ENCODE data around the gene TNPO3. TPM values are rescaled to one million over a fixed set of nuclear protein-coding genes. Genes with fewer than 3 reads are reported as not detected.

Gene TNPO3
- total RNA-seq, 4 donors from 2014 or later: 34.6 to 48.5 (median 45.2) TPM

GRCh38 chr7:128988372-128988771, 66.5 kb downstream of the TNPO3 start:
- H3K4me3 ChIP-seq: no peak overlapping the region
- no peak overlapping the region for H3K27ac ChIP-seq
- no peaks in the 10 kb centered on the region for H3K27me3 ChIP-seq
- no peaks in the 10 kb centered on the region for H3K9me3 ChIP-seq
- TF ChIP-seq POLR2A (IDR thresholded peaks at IDR 0.05) (no peak), POLR2AphosphoS5 (IDR thresholded peaks at IDR 0.05) (no peak), CTCF (IDR thresholded peaks at IDR 0.05) (no peak), EP300 (IDR thresholded peaks at IDR 0.05) (no peak)
- no peaks in the 10 kb centered on the region for H3K4me1 ChIP-seq
- peaks cover 0 to 88% of the 10 kb centered on the region in 2 donors for H3K36me3 ChIP-seq
- ATAC-seq: no peak

- Histone ChIP-seq H3K36me3 (peaks cover under 1 to 99% of the 10 kb centered on the region in 2 donors), H3K9me3 (no peaks in the 10 kb centered on the region), H3K27ac (no peak overlapping the region), H3K27me3 (no peaks in the 10 kb centered on the region), H3K4me3 (no peak overlapping the region), H3K4me1 (no peaks in the 10 kb centered on the region)
- no peak for TF ChIP-seq POLR2A (IDR thresholded peaks at IDR 0.05)
- no peak for TF ChIP-seq CTCF (IDR thresholded peaks at IDR 0.05)
- TF ChIP-seq EP300 (IDR thresholded peaks at IDR 0.05): no peak
- no peak for TF ChIP-seq POLR2AphosphoS5 (IDR thresholded peaks at IDR 0.05)
- WGBS, 2 donors (ENCODE audit: low coverage in 1 of 2): 80% methylated on average over 3 of the region's 3 CpGs; no CpG with 5 or more reads in 1 of the 2 donors
- no peak for ATAC-seq
Observed at GRCh38 chr7:128986609-128987008, 68.3 kb downstream of the TNPO3 start.

GRCh38 chr7:128985660-128986059, 69.3 kb downstream of the TNPO3 start:
- Histone ChIP-seq H3K36me3 (peaks cover 3 to 100% of the 10 kb centered on the region in 2 donors), H3K9me3 (no peaks in the 10 kb centered on the region), H3K27ac (no peak overlapping the region), H3K4me3 (no peak overlapping the region), H3K27me3 (no peaks in the 10 kb centered on the region), H3K4me1 (no peaks in the 10 kb centered on the region)
- ATAC-seq: no peak
- TF ChIP-seq CTCF (IDR thresholded peaks at IDR 0.05) (no peak), POLR2AphosphoS5 (IDR thresholded peaks at IDR 0.05) (no peak), EP300 (IDR thresholded peaks at IDR 0.05) (no peak), POLR2A (IDR thresholded peaks at IDR 0.05) (no peak)

- 93 to 95% methylated on average over 2 of the region's 2 CpGs for WGBS, 2 donors (ENCODE audit: low coverage in 1 of 2)
- H3K36me3 ChIP-seq: peaks cover 3 to 100% of the 10 kb centered on the region in 2 donors
Observed at GRCh38 chr7:128982105-128982504, 72.8 kb downstream of the TNPO3 start.

More at GRCh38 chr7:128982105-128982504, 72.8 kb downstream of the TNPO3 start:
- no peak overlapping the region for H3K4me3 ChIP-seq
- no peak overlapping the region for H3K27ac ChIP-seq
- TF ChIP-seq POLR2A (IDR thresholded peaks at IDR 0.05): no peak
- no peak for TF ChIP-seq EP300 (IDR thresholded peaks at IDR 0.05)
- TF ChIP-seq CTCF (IDR thresholded peaks at IDR 0.05): no peak
- TF ChIP-seq POLR2AphosphoS5 (IDR thresholded peaks at IDR 0.05): no peak
- H3K4me1 ChIP-seq: no peaks in the 10 kb centered on the region
- no peaks in the 10 kb centered on the region for H3K9me3 ChIP-seq
- no peak for ATAC-seq
- no peaks in the 10 kb centered on the region for H3K27me3 ChIP-seq

Data from gastroesophageal sphincter (tissue), 4 donors.